OCI-LY7 (cell line): Measurements from ENCODE around the gene PITHD1.

Experiments used
- CTCF ChIP-seq: fragments of 200-600 bp; sonication (generic); conservative IDR thresholded peaks from 2 replicates; pipeline ENCODE4 v1.5.1; 2014; ENCODE audit warnings: mild to moderate bottlenecking, antibody characterized with exemption, low read length, moderate library complexity, mixed read lengths
- EZH2phosphoT487 ChIP-seq: fragments of 200-600 bp; sonication (generic); IDR thresholded peaks from 2 replicates; pipeline ENCODE4 v1.6.1; 2018; ENCODE audit warnings: low read depth, borderline replicate concordance, mild to moderate bottlenecking, mixed run types, antibody characterized with exemption, low read length, moderate library complexity, mixed read lengths

DNA sequence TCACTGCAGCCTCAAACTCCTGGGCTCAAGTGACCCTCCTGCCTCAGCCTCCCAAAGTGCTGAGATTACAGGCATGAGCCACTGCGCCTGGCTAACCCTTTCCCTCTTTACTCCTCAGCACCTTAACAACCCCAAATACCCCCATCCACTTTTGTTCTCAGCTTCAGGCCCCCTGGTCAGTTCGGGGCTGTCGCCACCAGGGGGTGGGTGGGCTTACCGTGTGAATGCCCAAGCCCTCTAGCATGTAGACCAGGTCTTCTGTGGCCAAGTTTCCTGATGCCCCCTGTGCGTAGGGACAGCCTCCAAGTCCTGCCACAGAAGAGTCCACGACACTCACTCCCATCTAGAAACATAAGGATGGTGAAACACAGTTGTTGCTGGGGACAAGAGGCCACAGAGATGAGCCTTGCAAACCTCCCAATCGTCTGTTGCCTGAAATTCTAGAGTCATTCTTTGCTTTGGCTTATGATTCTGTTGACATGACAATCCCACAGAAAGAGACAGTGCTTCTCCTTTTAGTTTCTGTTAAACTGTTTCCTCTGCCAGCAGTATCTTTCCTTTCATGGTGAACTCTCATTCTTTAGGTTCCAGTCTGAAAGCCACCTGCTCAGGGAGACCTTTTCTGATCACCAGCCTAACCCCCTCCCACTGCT lies 26.1 kb downstream of the PITHD1 start:
- TF ChIP-seq CTCF (peak; percentile 63), EZH2phosphoT487 (no peak)
